Mesothelial cell of epicardium (in vitro differentiated cells): Measurements from ENCODE around the gene SYTL4. TPM values are rescaled to one million over a fixed set of nuclear protein-coding genes. Genes with fewer than 3 reads are reported as not detected.
A peak's percentile ranks its signal among the peaks of the same experiment; 100 is the strongest.

Experiments
- DNase-seq, 2 experiments: peaks; one replicate each; pipeline ENCODE4 v3.0.0; 2021; ENCODE audit warnings: low spot score in 2 of 2; ENCODE audit not compliant: unreplicated experiment in 2 of 2
- H3K27ac Mint-ChIP-seq: 2 replicates; pipeline ENCODE4 v1.8.0; 2021; ENCODE audit warnings: mixed read lengths
- H3K27me3 Mint-ChIP-seq: 2 replicates; pipeline ENCODE4 v1.8.0; 2021; ENCODE audit warnings: low read depth, mixed read lengths
- H3K36me3 Mint-ChIP-seq: 2 replicates; pipeline ENCODE4 v1.8.0; 2021; ENCODE audit warnings: mixed read lengths
- H3K4me1 Mint-ChIP-seq: 2 replicates; pipeline ENCODE4 v1.8.0; 2021; ENCODE audit warnings: mixed read lengths
- H3K4me3 Mint-ChIP-seq: 2 replicates; pipeline ENCODE4 v1.8.0; 2021; ENCODE audit warnings: mild to moderate bottlenecking, moderate library complexity, mixed read lengths
- H3K9me3 Mint-ChIP-seq: 2 replicates; pipeline ENCODE4 v1.8.0; 2021; ENCODE audit warnings: mixed read lengths
- CTCF ChIP-seq: fragments of 200-600 bp; sonication (generic); IDR thresholded peaks from one replicate; pipeline ENCODE4 v1.5.0; 2021; ENCODE audit warnings: antibody characterized with exemption; ENCODE audit not compliant: unreplicated experiment
- total RNA-seq: library from RNA; stranded (reverse); gene quantifications from 3 replicates; pipeline ENCODE4 v1.2.1, GENCODE V29; 2021

The SYTL4 gene
- total RNA-seq, 1 donor from 2014 or later: 1.2 TPM

GRCh38 chrX:100662170-100662569 lies 69.8 kb downstream of the SYTL4 start:
- peaks cover 9% of the 10 kb centered on the region for H3K4me1 Mint-ChIP-seq
- no peak overlapping the region for H3K4me3 Mint-ChIP-seq
- H3K27me3 Mint-ChIP-seq: no peaks in the 10 kb centered on the region
- no peak overlapping the region for H3K27ac Mint-ChIP-seq
- peaks cover 42% of the 10 kb centered on the region for H3K9me3 Mint-ChIP-seq
- no peak for DNase-seq
- no peak for TF ChIP-seq CTCF
- H3K36me3 Mint-ChIP-seq: peaks cover 4% of the 10 kb centered on the region

- no peaks in the 10 kb centered on the region for H3K36me3 Mint-ChIP-seq
- H3K9me3 Mint-ChIP-seq: peaks cover 34% of the 10 kb centered on the region
- no peak for DNase-seq
- no peak for TF ChIP-seq CTCF
- no peak overlapping the region for H3K4me3 Mint-ChIP-seq
- H3K4me1 Mint-ChIP-seq: peaks cover 9% of the 10 kb centered on the region
- peak overlapping the region; percentile 59 for H3K27ac Mint-ChIP-seq
- no peaks in the 10 kb centered on the region for H3K27me3 Mint-ChIP-seq
Measured at GRCh38 chrX:100659431-100660137, 72.3 kb downstream of the SYTL4 start.

- no peak for TF ChIP-seq CTCF
- Mint-ChIP-seq H3K9me3 (peaks cover 28% of the 10 kb centered on the region), H3K4me1 (peaks cover 9% of the 10 kb centered on the region), H3K27ac (no peak overlapping the region), H3K4me3 (no peak overlapping the region), H3K36me3 (no peaks in the 10 kb centered on the region), H3K27me3 (no peaks in the 10 kb centered on the region)
- no peak for DNase-seq
Measured at GRCh38 chrX:100658941-100659381, 73.0 kb downstream of the SYTL4 start.

GRCh38 chrX:100654261-100654660 lies 77.7 kb downstream of the SYTL4 start:
- Mint-ChIP-seq H3K27ac (no peak overlapping the region), H3K4me3 (no peak overlapping the region), H3K9me3 (peaks cover 45% of the 10 kb centered on the region), H3K27me3 (no peaks in the 10 kb centered on the region), H3K36me3 (no peaks in the 10 kb centered on the region), H3K4me1 (peaks cover 7% of the 10 kb centered on the region)
- TF ChIP-seq CTCF: no peak
- no peak for DNase-seq

GRCh38 chrX:100652266-100652665 lies 79.7 kb downstream of the SYTL4 start:
- Mint-ChIP-seq H3K27ac (no peak overlapping the region), H3K4me3 (no peak overlapping the region), H3K36me3 (no peaks in the 10 kb centered on the region), H3K9me3 (peaks cover 32% of the 10 kb centered on the region), H3K4me1 (peaks cover 25% of the 10 kb centered on the region), H3K27me3 (no peaks in the 10 kb centered on the region)
- DNase-seq: no peak
- TF ChIP-seq CTCF: no peak
